Common myeloid progenitor, CD34-positive (primary cell): ENCODE measurements around the gene ALKBH4.
"Not testable (repeated sequence)": the region's sequence is repeated elsewhere in the genome, so short reads cannot be mapped to it uniquely, and the experiment has no call there.

Source experiments
- CTCF ChIA-PET: fragments of 350-600 bp; sonication (Branson Sonifier 250); formaldehyde crosslinking; loops from one replicate; lab custom pipeline; 2021; ENCODE audit warnings: antibody characterized with exemption; lab: Charles Lee
- POLR2A ChIA-PET: fragments of 350-600 bp; sonication (Branson Sonifier 250); formaldehyde crosslinking; loops from one replicate; lab custom pipeline; 2021; ENCODE audit warnings: antibody characterized with exemption; lab: Charles Lee
- DNase-seq, 3 donors: peaks; one replicate each; pipeline versions ENCODE4 v3.0.0 to v3.0.0-alpha.2; 2013
- H3K27ac ChIP-seq, 2 experiments: 1 replicate in 1 of 2; 2 replicates in 1 of 2; pipeline ENCODE4 v1.7.0; 2013; ENCODE audit warnings: inconsistent platforms in 2 of 2, low read length in 2 of 2, mild to moderate bottlenecking in 2 of 2, low read depth in 1 of 2, moderate library complexity in 1 of 2; ENCODE audit not compliant: severe bottlenecking in 2 of 2, insufficient read depth in 1 of 2, poor library complexity in 1 of 2
- H3K27me3 ChIP-seq, 5 experiments: replicated peaks in 2 of 5; 1 replicate in 3 of 5; 2 replicates in 2 of 5; pipeline versions ENCODE4 v1.6.1 to v1.7.0; 2013; ENCODE audit warnings: low read length in 4 of 5, mild to moderate bottlenecking in 2 of 5, moderate library complexity in 2 of 5, inconsistent platforms in 1 of 5; ENCODE audit not compliant: insufficient read depth in 5 of 5, control insufficient read depth in 4 of 5
- H3K36me3 ChIP-seq, 4 experiments: 1 replicate in 2 of 4; 2 replicates in 2 of 4; pipeline versions ENCODE4 v1.6.1 to v1.7.0; 2013; ENCODE audit warnings: low read length in 3 of 4, control low read depth in 1 of 4, mild to moderate bottlenecking in 1 of 4; ENCODE audit not compliant: control insufficient read depth in 4 of 4, insufficient read depth in 4 of 4
- H3K4me1 ChIP-seq, 4 experiments: 1 replicate in 3 of 4; 2 replicates in 1 of 4; pipeline versions ENCODE4 v1.6.1 to v1.7.1; 2013; ENCODE audit warnings: low read length in 3 of 4, mild to moderate bottlenecking in 3 of 4, control low read depth in 1 of 4, inconsistent platforms in 1 of 4, moderate library complexity in 1 of 4; ENCODE audit not compliant: control insufficient read depth in 4 of 4, insufficient read depth in 4 of 4; ENCODE audit errors: control extremely low read depth in 1 of 4
- H3K4me3 ChIP-seq, 7 experiments: 1 replicate in 4 of 7; 2 replicates in 3 of 7; pipeline versions ENCODE4 v1.5.1 to v1.7.0; 2013; ENCODE audit warnings: mild to moderate bottlenecking in 7 of 7, low read length in 6 of 7, moderate library complexity in 6 of 7, inconsistent platforms in 2 of 7, low read depth in 2 of 7, control low read depth in 1 of 7; ENCODE audit not compliant: insufficient read depth in 4 of 7, control insufficient read depth in 1 of 7; ENCODE audit errors: extremely low read depth in 1 of 7
- H3K9me3 ChIP-seq, 5 experiments: 1 replicate in 4 of 5; 2 replicates in 1 of 5; pipeline versions ENCODE4 v1.6.1 to v1.7.1; 2013; ENCODE audit warnings: low read length in 4 of 5, mild to moderate bottlenecking in 2 of 5, inconsistent platforms in 1 of 5, low read depth in 1 of 5, moderate library complexity in 1 of 5; ENCODE audit not compliant: control insufficient read depth in 4 of 5, insufficient read depth in 2 of 5; ENCODE audit errors: control extremely low read depth in 1 of 5
- WGBS: methylation state at CpG from one replicate; pipeline ENCODE4 v1.1.5; 2013; ENCODE audit not compliant: insufficient coverage; 5-methylcytosine and 5-hydroxymethylcytosine counted together

Gene ALKBH4

GRCh38 chr7:102490529-102491075, 25.9 kb upstream of the ALKBH4 start:
- H3K4me3 ChIP-seq, H3K4me1 ChIP-seq, DNase-seq, H3K27ac ChIP-seq, H3K36me3 ChIP-seq, H3K9me3 ChIP-seq, CTCF ChIA-PET, POLR2A ChIA-PET, H3K27me3 ChIP-seq: not testable (repeated sequence)
- WGBS, result no CpG with 5 or more reads among the region's 12 CpGs

- H3K36me3 ChIP-seq, H3K4me1 ChIP-seq, POLR2A ChIA-PET, H3K9me3 ChIP-seq, H3K4me3 ChIP-seq, DNase-seq, H3K27ac ChIP-seq, CTCF ChIA-PET, H3K27me3 ChIP-seq: not testable (repeated sequence)
- WGBS, result no CpG with 5 or more reads among the region's 5 CpGs
Observed at GRCh38 chr7:102484317-102484716, 19.7 kb upstream of the ALKBH4 start.

- H3K27me3 ChIP-seq, POLR2A ChIA-PET, CTCF ChIA-PET, H3K4me1 ChIP-seq, H3K4me3 ChIP-seq, H3K27ac ChIP-seq, H3K36me3 ChIP-seq, DNase-seq, H3K9me3 ChIP-seq: not testable (repeated sequence)
- no CpG with 5 or more reads among the region's 10 CpGs for WGBS
Observed at GRCh38 chr7:102481962-102482361, 17.3 kb upstream of the ALKBH4 start.

GRCh38 chr7:102479982-102480637, 15.4 kb upstream of the ALKBH4 start:
- H3K4me3 ChIP-seq, H3K9me3 ChIP-seq, POLR2A ChIA-PET, DNase-seq, CTCF ChIA-PET, H3K4me1 ChIP-seq, H3K36me3 ChIP-seq, H3K27me3 ChIP-seq, H3K27ac ChIP-seq: not testable (repeated sequence)
- no CpG with 5 or more reads among the region's 11 CpGs for WGBS

GRCh38 chr7:102479209-102479584, 14.5 kb upstream of the ALKBH4 start:
- POLR2A ChIA-PET, result not testable (repeated sequence)

GRCh38 chr7:102478314-102479208, 13.9 kb upstream of the ALKBH4 start, which contains the start of gene POLR2J:
Gene POLR2J, minus strand, starts transcription at chr7:102478922. Its CDS starts 62 bp downstream, at chr7:102478860.
- H3K36me3 ChIP-seq, H3K9me3 ChIP-seq, POLR2A ChIA-PET, H3K27ac ChIP-seq, H3K27me3 ChIP-seq, CTCF ChIA-PET, H3K4me1 ChIP-seq: not testable (repeated sequence)
- peak; percentile 72 to 88 (median 74) for DNase-seq
- no CpG with 5 or more reads among the region's 72 CpGs for WGBS
- peak within 1 kb of the TSS in 4 of 7 experiments; percentile 40 to 54 (median 50) for H3K4me3 ChIP-seq

More at GRCh38 chr7:102479209-102479584, 14.5 kb upstream of the ALKBH4 start:
- H3K27me3 ChIP-seq, H3K36me3 ChIP-seq, DNase-seq, H3K27ac ChIP-seq, H3K4me1 ChIP-seq, H3K4me3 ChIP-seq, H3K9me3 ChIP-seq, CTCF ChIA-PET: not testable (repeated sequence)
- no CpG with 5 or more reads among the region's 10 CpGs for WGBS
